ENCODE data around the gene PDGFB. TPM values are rescaled to one million over a fixed set of nuclear protein-coding genes. Genes with fewer than 3 reads are reported as not detected.

PDGFB gene
- total RNA-seq, 1 experiment from 2014 or later: 78.0 TPM

GRCh38 chr22:39205344-39206021 is 39.3 kb downstream of the PDGFB start:
- H3K27ac ChIP-seq (ENCODE audit: low read length): peak overlapping the region; percentile 75
- DNase-seq (ENCODE audit: low read depth, low spot score): no peak
- no TSS peak for BruUV-seq (replicated peaks)
- no peaks in the 10 kb centered on the region for H3K9me3 ChIP-seq (ENCODE audit: control insufficient read depth, insufficient read depth, low read depth, low read length)
- in situ Hi-C loops (cut with HindIII; ENCODE audit: low pct_unique_long_range_greater_than_20kb, low sequenced_read_pairs): no loop called here
- no peak overlapping the region for H3K4me3 ChIP-seq (ENCODE audit: low read depth in 2 of 2, low read length in 2 of 2)
- intact Hi-C loops (cut with micrococcal nuclease; ENCODE audit: unreplicated experiment): no loop called here
- H3K36me3 ChIP-seq (ENCODE audit: control insufficient read depth, insufficient read depth, low read length): no peaks in the 10 kb centered on the region
- POLR2A ChIA-PET: no interaction called here
- H3K4me1 ChIP-seq (ENCODE audit: control insufficient read depth, insufficient read depth, low read length): peaks cover 51% of the 10 kb centered on the region
- CTCF ChIA-PET: no interaction called here
- no peak for TF ChIP-seq REST (IDR thresholded peaks at IDR 0.05; ENCODE audit: insufficient read depth in 1 of 2, low read depth in 2 of 2, low read length in 1 of 2)
- no peak for TF ChIP-seq POLR2AphosphoS5 (IDR thresholded peaks at IDR 0.05; ENCODE audit: low read depth, low read length)
- peak; percentile 69 for TF ChIP-seq TCF7L2 (IDR thresholded peaks at IDR 0.05; ENCODE audit: low read depth, low read length)
- peak; percentile 92 for ATAC-seq
- H3K27me3 ChIP-seq (ENCODE audit: control insufficient read depth, insufficient read depth, low read length): no peaks in the 10 kb centered on the region

GRCh38 chr22:39204216-39204615 is 40.6 kb downstream of the PDGFB start:
- H3K27ac ChIP-seq (ENCODE audit: low read length): peak overlapping the region; percentile 10
- peaks cover 42% of the 10 kb centered on the region for H3K4me1 ChIP-seq (ENCODE audit: control insufficient read depth, insufficient read depth, low read length)
- TF ChIP-seq REST (IDR thresholded peaks at IDR 0.05; ENCODE audit: insufficient read depth in 1 of 2, low read depth in 2 of 2, low read length in 1 of 2) (no peak), SIN3A (IDR thresholded peaks at IDR 0.05; ENCODE audit: borderline replicate concordance, insufficient read depth, low read depth, low read length) (no peak), TCF7L2 (IDR thresholded peaks at IDR 0.05; ENCODE audit: low read depth, low read length) (no peak), POLR2AphosphoS5 (IDR thresholded peaks at IDR 0.05; ENCODE audit: low read depth, low read length) (no peak)
- TF ChIP-seq, protein P1, sequence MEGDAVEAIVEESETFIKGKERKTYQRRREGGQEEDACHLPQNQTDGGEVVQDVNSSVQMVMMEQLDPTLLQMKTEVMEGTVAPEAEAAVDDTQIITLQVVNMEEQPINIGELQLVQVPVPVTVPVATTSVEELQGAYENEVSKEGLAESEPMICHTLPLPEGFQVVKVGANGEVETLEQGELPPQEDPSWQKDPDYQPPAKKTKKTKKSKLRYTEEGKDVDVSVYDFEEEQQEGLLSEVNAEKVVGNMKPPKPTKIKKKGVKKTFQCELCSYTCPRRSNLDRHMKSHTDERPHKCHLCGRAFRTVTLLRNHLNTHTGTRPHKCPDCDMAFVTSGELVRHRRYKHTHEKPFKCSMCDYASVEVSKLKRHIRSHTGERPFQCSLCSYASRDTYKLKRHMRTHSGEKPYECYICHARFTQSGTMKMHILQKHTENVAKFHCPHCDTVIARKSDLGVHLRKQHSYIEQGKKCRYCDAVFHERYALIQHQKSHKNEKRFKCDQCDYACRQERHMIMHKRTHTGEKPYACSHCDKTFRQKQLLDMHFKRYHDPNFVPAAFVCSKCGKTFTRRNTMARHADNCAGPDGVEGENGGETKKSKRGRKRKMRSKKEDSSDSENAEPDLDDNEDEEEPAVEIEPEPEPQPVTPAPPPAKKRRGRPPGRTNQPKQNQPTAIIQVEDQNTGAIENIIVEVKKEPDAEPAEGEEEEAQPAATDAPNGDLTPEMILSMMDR (IDR thresholded peaks at IDR 0.05): no peak
- no peaks in the 10 kb centered on the region for H3K27me3 ChIP-seq (ENCODE audit: control insufficient read depth, insufficient read depth, low read length)
- ATAC-seq: no peak
- intact Hi-C loops (cut with micrococcal nuclease; ENCODE audit: unreplicated experiment): no loop called here
- DNase-seq (ENCODE audit: low read depth, low spot score): no peak
- BruUV-seq (replicated peaks): no TSS peak
- peaks cover 3% of the 10 kb centered on the region; the same call in 1 of the 2 replicates for H3K9me3 ChIP-seq (ENCODE audit: control insufficient read depth, insufficient read depth, low read depth, low read length)
- ChIA-PET POLR2A (no interaction called here), CTCF (no interaction called here)
- no peaks in the 10 kb centered on the region for H3K36me3 ChIP-seq (ENCODE audit: control insufficient read depth, insufficient read depth, low read length)
- H3K4me3 ChIP-seq (ENCODE audit: low read depth in 2 of 2, low read length in 2 of 2): no peak overlapping the region
- in situ Hi-C loops (cut with HindIII; ENCODE audit: low pct_unique_long_range_greater_than_20kb, low sequenced_read_pairs): no loop called here
